Measurements from ENCODE around the gene GMNN. TPM values are rescaled to one million over a fixed set of nuclear protein-coding genes. Genes with fewer than 3 reads are reported as not detected.

GMNN gene
- total RNA-seq, 3 donors from 2014 or later = 8.5 to 42.1 (median 27.2) TPM

DNA sequence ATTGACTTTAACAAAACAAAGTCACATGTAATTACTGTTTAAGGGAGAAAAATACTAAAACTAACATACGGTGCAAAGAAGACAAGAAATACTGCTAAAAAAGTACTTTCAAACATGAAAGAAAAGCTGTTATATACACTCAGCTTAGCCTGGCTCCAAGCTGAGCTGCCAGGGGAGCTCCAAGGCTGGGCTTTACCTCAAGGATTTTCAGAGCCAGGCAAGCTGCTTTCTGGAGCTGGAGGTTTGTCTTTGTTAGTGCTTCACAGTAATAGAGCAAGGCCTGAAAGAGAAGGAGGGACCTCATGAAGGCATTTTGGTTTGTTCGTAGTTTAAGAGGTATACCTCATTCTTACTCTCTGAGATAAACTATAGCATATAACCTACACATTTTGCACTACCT is 43.6 kb downstream of the GMNN start:
- H3K36me3 ChIP-seq = no peaks in the 10 kb centered on the region
- no peaks in the 10 kb centered on the region for H3K9me3 ChIP-seq
- H3K4me1 ChIP-seq = no peaks in the 10 kb centered on the region
- no peak for DNase-seq (ENCODE audit: low spot score in 2 of 2)
- H3K4me3 ChIP-seq = no peak overlapping the region
- no peak overlapping the region for H3K27ac ChIP-seq
- no peaks in the 10 kb centered on the region for H3K27me3 ChIP-seq
- intact Hi-C loops (cut with DNase I; ENCODE audit: low total_unique reads) = no loop called here
- TF ChIP-seq, protein P1, sequence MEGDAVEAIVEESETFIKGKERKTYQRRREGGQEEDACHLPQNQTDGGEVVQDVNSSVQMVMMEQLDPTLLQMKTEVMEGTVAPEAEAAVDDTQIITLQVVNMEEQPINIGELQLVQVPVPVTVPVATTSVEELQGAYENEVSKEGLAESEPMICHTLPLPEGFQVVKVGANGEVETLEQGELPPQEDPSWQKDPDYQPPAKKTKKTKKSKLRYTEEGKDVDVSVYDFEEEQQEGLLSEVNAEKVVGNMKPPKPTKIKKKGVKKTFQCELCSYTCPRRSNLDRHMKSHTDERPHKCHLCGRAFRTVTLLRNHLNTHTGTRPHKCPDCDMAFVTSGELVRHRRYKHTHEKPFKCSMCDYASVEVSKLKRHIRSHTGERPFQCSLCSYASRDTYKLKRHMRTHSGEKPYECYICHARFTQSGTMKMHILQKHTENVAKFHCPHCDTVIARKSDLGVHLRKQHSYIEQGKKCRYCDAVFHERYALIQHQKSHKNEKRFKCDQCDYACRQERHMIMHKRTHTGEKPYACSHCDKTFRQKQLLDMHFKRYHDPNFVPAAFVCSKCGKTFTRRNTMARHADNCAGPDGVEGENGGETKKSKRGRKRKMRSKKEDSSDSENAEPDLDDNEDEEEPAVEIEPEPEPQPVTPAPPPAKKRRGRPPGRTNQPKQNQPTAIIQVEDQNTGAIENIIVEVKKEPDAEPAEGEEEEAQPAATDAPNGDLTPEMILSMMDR (IDR thresholded peaks at IDR 0.05) = no peak
- TF ChIP-seq POLR2A (IDR thresholded peaks at IDR 0.05) (no peak), POLR2AphosphoS5 (IDR thresholded peaks at IDR 0.05) (no peak)

DNA sequence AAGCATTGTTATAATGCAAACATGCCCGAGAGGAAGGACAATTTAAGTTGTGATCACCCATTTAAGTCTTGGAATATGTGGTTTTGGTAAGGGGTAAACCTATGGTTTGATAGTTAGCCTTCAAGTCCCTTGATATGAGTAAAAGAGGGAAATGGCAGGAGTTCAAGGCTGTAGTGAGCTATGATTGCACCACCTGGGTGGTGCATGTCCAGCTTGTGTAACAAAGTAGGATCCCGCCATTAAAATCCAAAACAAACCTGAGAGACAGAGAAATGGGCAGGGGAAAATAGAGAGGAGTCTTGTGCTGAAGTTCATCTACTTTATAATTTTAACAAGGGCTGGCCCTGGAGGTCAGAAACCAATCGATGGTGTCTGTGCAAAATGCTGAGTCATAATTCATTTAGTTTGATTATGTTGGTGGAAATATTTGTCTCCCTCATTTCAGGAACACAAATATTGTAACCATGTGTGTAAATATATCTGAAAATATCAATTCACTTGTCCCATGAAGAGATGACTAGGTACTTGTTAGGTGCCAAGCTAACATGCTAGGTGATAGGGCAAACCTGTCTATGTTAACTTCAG is 47.2 kb downstream of the GMNN start:
- Histone ChIP-seq H3K9me3 (no peaks in the 10 kb centered on the region), H3K4me3 (no peak overlapping the region), H3K4me1 (no peaks in the 10 kb centered on the region), H3K27ac (no peak overlapping the region), H3K27me3 (no peaks in the 10 kb centered on the region), H3K36me3 (no peaks in the 10 kb centered on the region)
- no peak for DNase-seq (ENCODE audit: low spot score in 2 of 2)
- TF ChIP-seq, protein P1 (IDR thresholded peaks at IDR 0.05) = no peak
- TF ChIP-seq POLR2A (IDR thresholded peaks at IDR 0.05) = no peak
- no peak for TF ChIP-seq POLR2AphosphoS5 (IDR thresholded peaks at IDR 0.05)
- intact Hi-C loops (cut with DNase I; ENCODE audit: low total_unique reads) = no loop called here

GRCh38 chr6:24822696-24823095 is 48.0 kb downstream of the GMNN start:
- no peak overlapping the region for H3K4me3 ChIP-seq
- no peak overlapping the region for H3K27ac ChIP-seq
- intact Hi-C loops (cut with DNase I; ENCODE audit: low total_unique reads) = no loop called here
- H3K4me1 ChIP-seq = peaks cover 0 to 3% of the 10 kb centered on the region in 2 donors
- H3K36me3 ChIP-seq = no peaks in the 10 kb centered on the region
- H3K9me3 ChIP-seq = no peaks in the 10 kb centered on the region
- DNase-seq (ENCODE audit: low spot score in 2 of 2) = no peak
- no peak for TF ChIP-seq POLR2A (IDR thresholded peaks at IDR 0.05)
- TF ChIP-seq, protein P1 (IDR thresholded peaks at IDR 0.05) = no peak
- no peak for TF ChIP-seq POLR2AphosphoS5 (IDR thresholded peaks at IDR 0.05)
- no peaks in the 10 kb centered on the region for H3K27me3 ChIP-seq

GRCh38 chr6:24823185-24823584 is 48.4 kb downstream of the GMNN start:
- intact Hi-C loops (cut with DNase I; ENCODE audit: low total_unique reads) = no loop called here
- Histone ChIP-seq H3K27ac (no peak overlapping the region), H3K4me1 (peaks cover 0 to 3% of the 10 kb centered on the region in 2 donors), H3K36me3 (no peaks in the 10 kb centered on the region), H3K4me3 (no peak overlapping the region), H3K27me3 (no peaks in the 10 kb centered on the region), H3K9me3 (no peaks in the 10 kb centered on the region)
- no peak for DNase-seq (ENCODE audit: low spot score in 2 of 2)
- TF ChIP-seq POLR2A (IDR thresholded peaks at IDR 0.05) (no peak), POLR2AphosphoS5 (IDR thresholded peaks at IDR 0.05) (no peak)
- TF ChIP-seq, protein P1 (IDR thresholded peaks at IDR 0.05) = no peak

DNA sequence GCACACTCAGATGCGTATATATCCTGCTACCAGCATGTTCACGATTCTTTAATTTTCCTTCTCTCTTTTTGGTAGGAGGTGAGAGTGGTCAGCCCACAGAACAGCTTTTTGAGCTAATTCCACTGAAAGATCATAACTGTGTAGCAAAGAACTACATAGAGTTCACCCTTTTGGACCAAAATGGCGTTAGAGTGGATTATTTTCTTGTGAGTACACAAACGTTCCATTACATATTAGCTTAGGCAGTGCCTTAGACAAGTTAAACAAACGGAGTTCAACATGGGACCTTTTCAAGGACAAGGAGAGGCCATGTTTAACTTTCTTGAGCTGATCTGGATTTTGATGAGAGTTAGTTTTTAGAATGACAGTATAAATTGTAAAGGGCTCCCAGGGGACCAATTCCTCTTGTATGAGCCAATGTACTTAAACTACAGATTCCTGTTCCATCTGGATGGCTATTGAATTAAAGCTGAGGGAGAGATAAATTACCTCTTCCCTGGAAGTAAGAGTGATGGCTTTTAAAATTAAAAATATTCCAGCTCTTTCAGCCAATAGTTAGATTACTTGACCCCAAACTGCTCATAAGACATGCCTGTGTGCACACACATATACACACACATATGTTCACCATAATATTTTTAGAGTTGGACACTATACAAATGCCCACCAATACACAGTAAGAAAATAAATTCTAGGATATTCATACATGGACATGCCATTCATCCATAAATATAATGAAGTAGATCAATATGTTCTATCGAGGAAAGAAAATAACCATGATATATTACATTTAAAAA is 49.6 kb downstream of the GMNN start:
- Histone ChIP-seq H3K27ac (no peak overlapping the region), H3K4me3 (no peak overlapping the region), H3K9me3 (no peaks in the 10 kb centered on the region), H3K4me1 (peaks cover 0 to 3% of the 10 kb centered on the region in 2 donors), H3K36me3 (no peaks in the 10 kb centered on the region), H3K27me3 (no peaks in the 10 kb centered on the region)
- DNase-seq (ENCODE audit: low spot score in 2 of 2) = no peak
- TF ChIP-seq, protein P1 (IDR thresholded peaks at IDR 0.05) = no peak
- TF ChIP-seq POLR2AphosphoS5 (IDR thresholded peaks at IDR 0.05) = no peak
- TF ChIP-seq POLR2A (IDR thresholded peaks at IDR 0.05) = no peak
- intact Hi-C loops (cut with DNase I; ENCODE audit: low total_unique reads) = no loop called here

Measured in breast epithelium (tissue), 4 donors.